HK-2 (cell line): ENCODE data around the gene DAB2IP.

Experiments
- DNase-seq: peaks from one replicate; pipeline ENCODE4 v3.0.0-alpha.2; 2018; ENCODE audit not compliant: unreplicated experiment

DAB2IP gene

DNA sequence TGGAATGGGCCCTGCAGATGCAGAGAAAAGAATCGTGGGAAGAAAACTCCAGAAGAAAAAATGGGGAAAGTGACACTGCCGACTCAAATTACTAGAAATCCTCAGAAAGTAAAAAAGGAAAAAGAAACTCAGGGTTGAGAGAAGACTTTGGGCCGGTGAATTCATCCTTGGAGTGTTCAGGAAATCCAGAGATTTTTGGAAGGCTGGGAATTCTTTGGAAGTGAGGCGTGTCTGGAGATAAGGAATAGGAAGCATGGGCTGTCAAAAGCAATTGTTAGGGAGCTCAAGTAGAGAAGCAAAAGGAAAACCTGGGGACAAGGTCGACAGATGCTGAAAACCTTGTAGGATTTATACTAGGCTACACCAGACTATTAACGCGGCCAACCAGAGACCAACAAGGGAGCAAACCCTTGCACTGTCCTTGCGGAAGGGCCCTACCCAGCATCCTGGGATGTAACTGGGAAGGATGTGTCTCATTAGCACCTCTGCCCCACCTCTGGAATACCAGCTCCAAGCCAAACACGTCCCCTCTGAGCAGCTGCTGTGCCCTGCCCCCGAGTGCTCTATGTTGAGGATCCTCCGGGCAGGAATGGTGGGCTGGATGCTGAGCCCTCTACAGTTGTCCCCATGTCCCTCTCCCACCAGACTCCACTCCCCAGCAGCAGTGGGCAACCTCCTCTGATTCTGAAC, 11.6 kb downstream of the DAB2IP start:
- no peak for DNase-seq

DNA sequence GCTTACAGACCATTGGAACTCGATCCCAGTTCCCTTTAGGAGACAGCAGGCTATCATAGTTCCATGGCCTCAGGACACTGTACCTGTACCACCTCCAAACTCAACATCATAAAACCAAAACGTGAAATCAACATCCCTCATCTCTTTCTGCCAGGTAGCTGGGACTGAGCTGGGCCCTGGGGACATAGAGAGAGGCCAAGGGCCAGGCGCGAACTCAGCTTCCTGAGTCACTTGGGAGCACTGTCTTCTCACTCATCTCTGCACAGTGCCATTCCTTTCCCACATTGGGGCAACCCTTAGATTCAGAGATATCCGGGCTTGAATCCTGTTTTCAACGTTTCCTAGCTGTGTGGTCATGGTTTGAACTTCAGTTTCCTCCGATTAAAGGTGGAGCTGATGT, 12.2 kb downstream of the DAB2IP start:
- DNase-seq, result no peak

DNA sequence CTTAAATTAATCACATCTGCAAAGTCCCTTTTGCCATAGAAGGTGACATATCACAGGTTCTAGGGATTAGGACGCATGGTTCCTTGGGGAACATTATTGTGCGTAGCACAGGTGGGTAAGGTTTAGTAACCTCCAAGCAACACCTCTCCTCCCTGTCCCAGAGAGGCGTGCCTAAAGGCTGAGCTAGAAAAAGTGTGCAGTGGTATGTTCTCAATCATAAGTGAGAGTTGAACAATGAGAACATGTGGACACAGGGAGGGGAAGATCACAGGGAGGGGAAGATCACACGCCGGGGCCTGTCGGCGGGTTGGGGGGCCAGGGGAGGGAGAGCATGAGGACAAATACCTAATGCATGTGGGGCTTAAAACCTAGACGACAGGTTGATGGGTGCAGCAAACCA, 14.9 kb downstream of the DAB2IP start:
- DNase-seq, result no peak

DNA sequence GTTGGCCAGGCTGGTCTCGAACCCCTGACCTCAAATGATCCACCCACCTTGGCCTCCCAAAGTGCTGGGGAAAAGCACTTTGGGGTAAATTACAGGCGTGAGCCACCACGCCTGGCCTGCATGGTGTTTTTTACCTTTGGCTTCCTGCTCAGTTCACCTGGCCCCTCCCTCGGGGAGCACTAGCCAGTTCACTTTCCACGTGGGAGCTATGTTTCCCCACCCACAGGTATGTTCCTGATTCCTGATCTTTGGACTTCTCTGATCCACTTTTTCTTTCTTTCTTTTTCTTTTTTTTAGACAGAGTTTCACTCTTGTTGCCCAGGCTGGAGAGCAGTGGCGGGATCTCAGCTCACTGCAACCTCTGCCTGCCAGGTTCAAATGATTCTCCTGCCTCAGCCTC, 15.8 kb downstream of the DAB2IP start:
- DNase-seq, result no peak

- DNase-seq, result no peak
Observed at GRCh38 chr9:121667890-121668289, 16.5 kb downstream of the DAB2IP start.

- DNase-seq, result no peak
Observed at GRCh38 chr9:121670431-121670830, 19.0 kb downstream of the DAB2IP start.

DNA sequence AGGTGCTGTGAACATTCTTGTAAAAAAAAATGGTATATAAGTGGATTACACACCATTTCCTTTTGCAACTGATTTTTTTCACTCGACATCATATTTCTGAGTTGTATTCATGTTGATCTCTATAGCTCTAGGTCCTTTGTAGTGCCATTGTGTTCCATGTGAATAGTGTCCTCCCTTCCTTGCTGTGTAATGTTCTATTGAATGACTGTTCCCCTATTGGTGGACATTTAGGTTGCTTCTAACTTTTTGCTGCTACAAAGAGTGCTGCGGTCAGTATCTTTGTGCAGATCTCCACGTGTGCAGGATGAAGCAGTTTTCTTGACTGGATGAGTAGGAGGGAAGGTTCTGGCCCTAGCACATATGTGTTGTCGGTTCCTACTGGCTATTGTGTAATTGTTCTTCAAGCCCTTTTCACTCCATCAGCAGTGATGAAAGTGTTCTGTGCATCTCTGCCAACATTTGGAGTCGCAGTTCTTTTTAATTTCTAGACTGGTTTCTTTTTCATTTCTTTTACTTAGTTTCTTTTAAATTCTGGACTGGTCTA, 20.2 kb downstream of the DAB2IP start:
- DNase-seq, result no peak

GRCh38 chr9:121672213-121672612, 20.8 kb downstream of the DAB2IP start:
- DNase-seq, result no peak

DNA sequence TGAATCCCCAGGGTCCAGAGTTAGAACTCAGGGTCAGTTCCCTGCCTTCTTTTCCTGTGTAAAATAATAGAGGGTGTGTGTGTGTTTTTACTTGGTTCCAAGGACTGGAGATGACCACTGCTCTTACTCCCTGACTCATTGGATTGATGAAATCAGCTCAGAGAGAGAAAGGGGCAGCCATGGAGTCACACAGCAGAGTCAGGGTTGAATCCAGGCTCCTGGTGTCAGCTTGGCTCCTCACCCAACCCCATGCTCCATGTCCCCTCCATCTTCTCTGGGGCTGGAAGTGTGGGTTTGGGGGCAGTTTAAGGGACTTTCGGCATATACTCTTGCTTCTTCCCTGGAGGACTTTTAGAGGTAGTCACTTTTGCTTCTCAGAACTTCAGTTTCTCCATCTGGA, 21.6 kb downstream of the DAB2IP start:
- DNase-seq, result no peak

DNA sequence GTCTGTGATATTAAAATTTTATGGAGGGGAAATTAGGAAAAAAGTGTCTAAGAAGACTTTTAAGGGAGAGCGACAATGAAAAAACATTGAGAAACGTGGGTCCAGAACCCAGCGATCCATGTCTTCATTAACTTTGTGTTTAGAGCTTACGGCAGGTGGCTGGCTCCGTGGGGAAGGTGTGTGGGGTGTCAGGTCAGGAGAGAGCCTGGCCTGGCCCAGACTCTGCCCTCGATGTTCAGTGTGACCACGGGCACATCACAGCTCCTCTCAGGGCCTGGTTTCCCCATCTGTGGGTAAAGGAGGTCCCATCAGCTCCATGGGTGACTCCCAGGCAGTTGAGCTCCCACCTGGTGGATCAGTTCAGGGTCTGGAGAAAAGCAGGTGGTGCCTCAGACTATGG, 22.1 kb downstream of the DAB2IP start:
- DNase-seq, result no peak

GRCh38 chr9:121674017-121674416, 22.6 kb downstream of the DAB2IP start:
- DNase-seq, result no peak

GRCh38 chr9:121674952-121675351, 23.5 kb downstream of the DAB2IP start:
- DNase-seq, result no peak

- no peak for DNase-seq
Observed at GRCh38 chr9:121675381-121675780, 23.9 kb downstream of the DAB2IP start.

DNA sequence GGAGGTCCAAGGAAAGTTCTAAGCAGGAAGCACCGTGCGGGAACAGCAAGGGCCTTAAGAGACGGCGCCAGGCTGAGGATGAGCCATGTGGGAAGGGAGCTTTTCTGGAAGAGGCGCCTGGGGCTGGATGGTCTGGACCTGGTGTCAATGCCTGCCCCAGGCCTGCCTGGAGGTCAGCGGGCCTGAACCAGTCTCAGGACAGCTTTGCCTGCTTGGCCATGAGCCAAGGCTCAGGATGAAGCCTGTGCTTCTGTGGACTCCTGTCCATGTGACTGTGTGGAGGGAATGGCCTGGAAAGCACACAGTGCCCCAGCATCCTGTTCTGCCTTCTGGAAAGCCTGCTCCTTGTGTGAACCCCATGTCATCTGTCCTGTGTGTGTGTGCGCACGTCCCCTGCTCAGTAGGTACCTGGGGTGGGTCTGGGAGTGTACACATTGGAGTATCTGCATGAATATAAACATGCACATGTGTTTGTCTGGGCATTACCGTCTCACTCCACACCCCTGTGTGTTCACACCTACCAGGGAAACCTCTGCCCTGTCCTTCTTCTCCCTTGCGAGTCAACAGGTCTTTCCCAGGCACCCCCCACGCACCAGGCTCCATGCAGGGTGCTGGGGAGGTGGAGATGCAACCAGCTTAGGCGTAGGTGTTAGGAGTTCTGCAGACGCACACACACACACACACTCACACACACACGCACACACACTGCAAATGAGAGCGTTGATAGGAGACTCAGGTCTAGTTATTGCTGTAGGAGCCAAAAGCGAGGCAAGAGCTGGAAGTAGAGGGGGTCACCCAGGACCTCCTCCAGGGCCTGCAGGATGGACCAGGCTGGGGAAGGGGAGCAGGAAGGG, 24.8 kb downstream of the DAB2IP start:
- DNase-seq, result no peak

GRCh38 chr9:121676926-121677325, 25.5 kb downstream of the DAB2IP start:
- DNase-seq, result no peak

GRCh38 chr9:121678501-121679022, 27.1 kb downstream of the DAB2IP start:
- no peak for DNase-seq

DNA sequence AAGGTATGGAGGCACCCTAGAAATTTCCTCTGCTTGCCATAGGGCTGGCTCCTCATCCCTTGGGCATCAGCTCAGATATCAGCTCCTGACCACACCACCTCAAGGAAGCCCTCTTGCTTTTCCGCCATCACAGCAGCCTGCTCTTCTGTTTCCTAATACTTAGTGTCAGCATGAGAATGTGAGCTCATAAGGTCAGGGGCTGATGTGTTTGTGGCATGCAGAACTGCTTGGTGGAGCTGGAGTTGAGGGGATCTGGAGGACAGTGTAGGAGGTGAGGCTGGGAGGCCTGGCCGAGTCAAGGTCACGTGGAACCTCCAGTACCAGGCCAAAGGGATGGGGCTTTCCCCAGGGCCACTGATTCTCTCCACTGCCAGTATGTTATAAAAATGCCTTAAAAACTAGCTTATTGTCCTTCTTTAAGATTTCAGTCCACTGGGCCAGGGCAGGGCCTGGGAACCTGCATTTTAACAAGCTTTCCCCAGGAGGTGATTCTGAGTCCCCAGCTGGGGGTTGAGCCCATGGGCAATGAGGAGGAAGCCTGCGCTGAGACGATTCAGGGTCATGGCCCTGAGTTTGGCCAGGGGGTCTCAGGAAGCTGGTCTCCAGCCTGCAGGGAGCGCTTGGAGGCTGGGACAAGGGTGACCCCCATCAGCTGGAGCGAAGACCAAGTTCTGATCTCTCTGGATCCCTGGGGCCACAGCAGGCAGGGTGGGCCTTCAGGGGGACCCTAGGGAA, 28.6 kb downstream of the DAB2IP start:
- no peak for DNase-seq

- no peak for DNase-seq
Observed at GRCh38 chr9:121681404-121681803, 30.0 kb downstream of the DAB2IP start.

DNA sequence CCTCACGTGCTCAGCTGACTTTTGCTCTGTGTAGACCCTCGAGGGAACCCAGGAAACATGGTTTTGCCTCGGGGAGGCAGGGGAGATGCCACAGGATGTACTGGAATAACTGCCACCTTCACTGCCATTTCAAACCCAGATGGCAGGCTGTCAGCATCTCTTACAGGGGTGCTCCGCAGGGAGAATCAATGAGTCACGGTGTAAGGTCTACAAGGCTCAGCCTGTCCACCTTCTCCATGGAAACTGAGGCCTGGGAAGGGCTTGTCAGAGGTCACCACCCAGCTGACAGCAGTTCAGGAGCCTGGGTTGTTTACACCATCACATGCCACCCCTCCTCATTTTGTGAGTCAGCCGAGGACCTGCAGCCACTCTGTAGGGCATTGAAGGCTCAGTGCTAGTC, 30.8 kb downstream of the DAB2IP start:
- DNase-seq, result no peak

GRCh38 chr9:121682926-121683515, 31.6 kb downstream of the DAB2IP start:
- DNase-seq, result no peak

- no peak for DNase-seq
Observed at GRCh38 chr9:121683652-121684051, 32.2 kb downstream of the DAB2IP start.
